HG02885 (cell line): ENCODE data around the gene LPCAT3.
A peak's percentile ranks its signal among the peaks of the same experiment; 100 is the strongest.

Source experiments
- ATAC-seq: cut with Tn5 transposase; IDR thresholded peaks from one replicate; pipeline ENCODE4 v1.9.1; 2021; ENCODE audit warnings: mild to moderate bottlenecking; ENCODE audit not compliant: unreplicated experiment, poor library complexity

LPCAT3 gene

DNA sequence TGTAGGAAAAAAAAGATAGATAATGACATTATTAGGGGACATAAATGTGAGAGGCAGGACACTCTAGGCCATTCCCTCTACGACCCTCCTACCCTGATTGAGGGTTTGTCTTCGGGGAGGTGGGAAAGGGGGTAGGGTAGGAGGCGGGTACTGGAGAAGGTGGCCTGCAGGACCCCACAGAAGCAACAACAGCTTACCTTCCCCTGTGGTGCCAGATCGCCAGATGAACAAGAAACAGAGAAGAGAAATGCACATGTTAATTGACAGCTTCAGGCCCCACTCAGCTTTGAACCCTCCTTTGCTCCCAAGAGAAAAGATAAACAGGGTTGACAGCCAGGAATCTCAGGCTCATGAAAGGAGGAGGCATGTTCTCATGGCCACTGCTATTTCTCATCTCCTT, 52.6 kb downstream of the LPCAT3 start:
- no peak for ATAC-seq

DNA sequence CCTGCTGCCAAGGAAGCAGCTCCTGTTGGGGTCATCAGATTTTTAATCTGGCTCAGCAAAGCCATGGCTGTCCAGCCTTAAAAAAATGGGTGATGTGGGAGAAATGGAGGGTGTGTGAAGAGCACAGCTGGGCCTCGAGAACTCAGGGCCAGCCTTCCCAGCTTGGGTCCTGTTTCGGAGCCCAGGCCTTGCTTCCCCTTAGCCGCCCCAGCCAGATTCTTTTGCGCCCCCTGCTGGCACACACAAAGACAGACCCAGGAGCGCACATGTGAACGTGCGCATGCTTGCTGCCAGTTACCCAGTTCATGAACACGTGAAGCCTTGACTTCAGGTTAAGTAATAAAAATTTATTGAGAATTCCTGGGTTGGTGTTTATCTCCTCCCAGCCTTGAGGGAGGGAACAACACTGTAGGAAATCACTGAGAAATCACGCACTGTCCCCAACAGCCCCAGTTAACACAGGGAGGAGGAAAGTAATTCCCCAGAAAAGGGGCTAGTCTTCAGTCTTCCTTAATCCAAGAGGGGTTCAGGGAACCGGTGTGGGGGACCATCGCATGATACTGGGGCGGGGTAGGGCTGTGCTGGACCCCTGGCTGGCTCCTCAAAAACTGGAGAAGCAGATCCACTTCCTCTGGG, 53.1 kb downstream of the LPCAT3 start:
- ATAC-seq = no peak

GRCh38 chr12:6964605-6965025, 53.7 kb downstream of the LPCAT3 start:
- no peak for ATAC-seq

DNA sequence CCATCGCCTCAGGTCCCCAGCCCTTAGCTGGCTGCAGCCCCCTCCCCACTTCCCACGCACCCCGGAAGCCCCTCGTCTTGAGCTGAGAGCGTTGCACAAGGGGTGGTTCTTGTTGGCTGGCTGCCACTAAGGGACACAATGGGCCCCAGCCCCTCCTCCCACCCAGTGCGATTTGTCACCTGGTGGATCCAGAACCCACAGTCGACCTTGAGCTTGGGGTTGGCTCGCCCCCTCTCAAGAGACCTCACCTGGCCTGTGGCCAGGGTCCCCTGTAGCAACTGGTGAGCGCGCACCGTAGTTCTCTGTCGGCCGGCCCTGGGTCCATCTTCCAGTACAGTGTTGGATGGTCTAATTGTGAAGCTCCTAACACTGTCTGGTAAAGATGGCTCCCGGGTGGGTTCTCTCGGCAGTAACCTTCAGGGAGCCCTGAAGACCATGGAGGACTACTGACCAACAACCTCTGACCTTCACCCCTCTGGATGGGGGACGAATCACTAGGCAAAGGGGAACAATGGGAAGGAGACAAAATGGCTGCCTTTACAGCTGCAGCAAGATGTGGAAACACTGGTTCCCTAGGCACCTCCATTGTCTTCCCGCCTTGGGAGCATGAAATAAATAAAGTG, 54.4 kb downstream of the LPCAT3 start:
- no peak for ATAC-seq

DNA sequence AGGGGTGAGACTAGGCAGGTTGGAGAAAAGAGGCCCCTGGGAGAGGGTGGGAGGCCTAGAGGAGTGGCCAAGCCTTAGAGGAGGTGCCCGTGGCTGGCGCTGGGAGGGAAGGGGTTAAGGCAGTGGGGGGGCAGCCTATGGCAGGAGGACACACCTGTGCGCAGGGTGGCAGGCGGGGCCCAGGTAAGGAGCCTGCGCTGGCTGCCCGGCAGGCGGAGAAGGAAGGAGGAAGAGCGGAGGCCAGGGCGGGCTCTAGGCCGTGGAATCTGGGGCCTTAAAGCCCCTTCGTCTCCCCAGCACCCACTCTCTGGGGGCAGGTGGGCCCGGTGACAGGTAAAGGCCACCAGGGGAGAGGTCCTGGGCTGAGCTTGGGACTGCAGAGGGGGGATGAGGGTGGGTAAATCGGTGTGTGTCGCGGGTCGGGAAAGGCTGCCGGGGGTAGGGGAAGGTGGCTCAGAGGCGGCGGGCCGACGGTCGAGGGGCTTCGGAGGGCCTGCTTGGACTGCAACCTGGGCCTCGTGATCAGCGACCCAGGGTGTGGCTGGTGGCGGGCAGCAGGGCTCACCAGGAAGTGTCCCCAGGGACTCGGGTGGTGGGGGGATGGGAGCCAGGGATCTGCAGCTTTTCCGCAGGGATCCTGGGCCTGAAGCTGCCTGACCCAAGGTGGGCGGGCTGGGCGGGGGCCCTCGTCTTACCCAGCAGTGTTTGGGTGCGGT, 55.1 kb downstream of the LPCAT3 start:
- ATAC-seq = no peak

- no peak for ATAC-seq
These were observed 55.8 kb downstream of the LPCAT3 start for GRCh38 chr12:6962285-6963015.

- no peak for ATAC-seq
These were observed 56.5 kb downstream of the LPCAT3 start for GRCh38 chr12:6961695-6962284.

DNA sequence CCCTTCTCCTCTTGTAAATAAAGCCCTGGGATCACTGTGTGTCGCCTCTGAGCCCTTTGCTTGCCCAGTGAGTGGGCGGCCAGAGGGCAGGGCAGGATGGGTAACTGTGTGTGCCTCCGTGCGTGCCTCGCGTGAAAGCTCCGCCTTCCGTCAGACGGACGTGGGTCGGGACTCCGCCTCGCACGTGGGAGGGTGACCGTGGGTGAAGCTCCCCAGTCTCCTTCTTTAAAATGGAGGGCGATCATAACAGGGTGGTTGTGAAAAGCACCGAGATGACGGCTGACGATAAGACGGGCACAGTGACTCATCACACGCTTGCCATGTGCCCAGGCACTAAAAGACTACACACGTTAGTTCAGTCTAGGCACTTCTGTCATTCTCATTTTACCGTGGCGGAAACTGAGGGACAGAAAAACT, 57.0 kb downstream of the LPCAT3 start:
- no peak for ATAC-seq

DNA sequence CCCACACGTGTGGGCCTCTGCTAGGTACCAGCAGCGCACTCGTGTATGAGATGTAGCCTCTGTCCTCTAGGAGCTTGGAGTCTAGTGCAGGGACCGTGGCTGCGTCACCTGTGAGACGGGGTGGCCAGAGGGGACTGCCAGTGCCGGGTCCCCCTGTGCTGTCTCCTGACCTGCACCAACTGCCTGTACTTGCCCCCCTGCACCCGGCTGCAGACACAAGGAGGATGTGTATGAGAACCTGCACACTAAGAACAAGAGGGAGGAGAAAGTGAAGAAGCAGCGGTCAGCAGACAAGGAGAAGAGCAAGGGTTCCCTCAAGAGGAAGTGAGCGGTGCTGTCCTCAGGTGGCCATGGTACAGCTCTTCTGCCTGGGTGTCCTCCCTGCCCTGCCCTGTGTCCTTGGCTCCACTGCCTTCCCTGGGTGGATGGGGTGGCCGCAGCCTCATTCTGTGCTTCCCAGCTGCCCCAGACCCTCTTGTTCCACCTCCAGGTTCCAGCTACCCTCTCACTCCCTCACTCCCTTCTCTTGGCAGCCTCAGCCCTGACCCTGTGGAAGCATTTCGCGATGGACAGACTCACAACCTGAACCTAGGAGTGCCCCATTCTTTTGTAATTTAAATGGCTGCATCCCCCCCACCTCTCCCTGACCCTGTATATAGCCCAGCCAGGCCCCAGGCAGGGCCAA, 57.5 kb downstream of the LPCAT3 start:
- no peak for ATAC-seq

- ATAC-seq = no peak
These were observed 58.3 kb downstream of the LPCAT3 start for GRCh38 chr12:6959805-6960592.

GRCh38 chr12:6959058-6959804, 59.0 kb downstream of the LPCAT3 start:
- ATAC-seq = peak; percentile 50

- ATAC-seq = no peak
These were observed 59.6 kb downstream of the LPCAT3 start for GRCh38 chr12:6958609-6959057.

- no peak for ATAC-seq
These were observed 60.3 kb downstream of the LPCAT3 start for GRCh38 chr12:6957741-6958608.

DNA sequence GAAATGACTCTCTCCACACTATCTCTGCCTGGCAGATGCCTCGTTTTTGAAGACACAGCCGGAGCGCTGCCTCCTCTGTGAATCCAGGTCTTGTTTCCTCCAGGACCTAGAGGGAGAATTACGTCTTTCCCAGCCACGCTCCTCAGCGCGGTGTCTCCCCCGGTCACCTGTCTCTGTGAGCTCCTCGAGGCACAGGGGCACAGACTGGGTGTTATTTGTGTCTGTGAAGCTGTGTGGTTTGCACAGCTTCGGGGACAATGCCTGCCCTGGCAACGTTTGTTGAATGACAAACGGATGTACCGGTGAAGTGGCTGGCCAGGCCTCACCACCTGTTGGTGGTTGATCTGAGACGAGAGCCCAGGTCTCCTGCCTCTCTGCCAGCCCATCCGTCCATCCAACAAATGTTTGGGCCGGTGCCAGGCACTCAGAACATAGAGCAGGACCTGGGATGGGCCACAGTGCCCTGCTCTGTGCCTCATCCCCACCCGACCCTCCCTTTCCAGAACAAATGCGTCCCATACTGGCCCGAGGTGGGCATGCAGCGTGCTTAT, 61.0 kb downstream of the LPCAT3 start:
- ATAC-seq = no peak

- no peak for ATAC-seq
These were observed 62.1 kb downstream of the LPCAT3 start for GRCh38 chr12:6956021-6956727.

DNA sequence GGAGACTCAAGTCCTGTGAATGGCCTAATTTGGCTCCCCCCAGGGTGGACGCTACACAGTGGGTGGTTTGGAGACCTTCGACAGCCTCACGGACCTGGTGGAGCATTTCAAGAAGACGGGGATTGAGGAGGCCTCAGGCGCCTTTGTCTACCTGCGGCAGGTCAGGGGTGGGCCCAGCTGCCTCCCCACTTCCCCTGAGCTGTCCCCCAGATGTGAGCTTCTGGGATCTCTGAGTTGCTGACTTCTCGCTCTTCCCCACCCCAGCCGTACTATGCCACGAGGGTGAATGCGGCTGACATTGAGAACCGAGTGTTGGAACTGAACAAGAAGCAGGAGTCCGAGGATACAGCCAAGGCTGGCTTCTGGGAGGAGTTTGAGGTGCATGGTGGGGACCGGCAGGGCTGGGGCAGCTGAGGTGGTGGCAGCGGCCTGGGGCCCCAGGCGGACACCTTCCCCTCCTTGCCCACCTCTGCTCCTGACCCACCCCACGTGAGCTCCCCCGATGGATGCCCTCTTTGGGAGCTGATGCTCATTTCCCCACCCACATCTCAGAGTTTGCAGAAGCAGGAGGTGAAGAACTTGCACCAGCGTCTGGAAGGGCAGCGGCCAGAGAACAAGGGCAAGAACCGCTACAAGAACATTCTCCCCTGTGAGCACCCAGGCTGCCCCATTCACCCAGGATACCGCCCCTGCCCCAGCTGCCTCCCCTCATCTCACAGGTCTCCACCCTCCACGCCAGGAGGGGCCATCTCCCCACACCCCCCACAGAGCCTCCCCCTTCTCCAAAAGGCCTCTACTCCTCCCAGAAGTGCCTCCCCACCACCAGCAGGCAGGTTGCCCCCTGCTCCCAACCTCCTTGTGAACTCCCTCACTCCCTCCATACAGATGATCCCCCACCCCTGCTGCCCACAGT, 62.9 kb downstream of the LPCAT3 start:
- ATAC-seq = no peak
